ENCODE data around the gene VPS26A. TPM values are rescaled to one million over a fixed set of nuclear protein-coding genes. Genes with fewer than 3 reads are reported as not detected.

Gene VPS26A
- total RNA-seq, 1 experiment from 2014 or later, result 44.7 TPM

- Histone ChIP-seq H3K4me1 (ENCODE audit: insufficient read depth, low read length) (no peaks in the 10 kb centered on the region), H3K4me2 (ENCODE audit: low read length) (no peak overlapping the region), H4K20me1 (ENCODE audit: low read length) (no peaks in the 10 kb centered on the region), H3K27ac (ENCODE audit: low read length) (no peak overlapping the region), H3F3A (ENCODE audit: low read length, unreplicated experiment) (no peaks in the 10 kb centered on the region), H2AFZ (ENCODE audit: low read length) (no peak overlapping the region), H3K9ac (ENCODE audit: low read length) (no peak overlapping the region), H3K27me3 (ENCODE audit: low read length) (no peaks in the 10 kb centered on the region), H3K4me3 (ENCODE audit: low read length) (no peak overlapping the region), H3K79me2 (ENCODE audit: low read length) (no peaks in the 10 kb centered on the region), H3K9me3 (ENCODE audit: low read length) (no peaks in the 10 kb centered on the region), H3K9me2 (replicated peaks; ENCODE audit: low read length) (no peaks in the 10 kb centered on the region), H3K36me3 (ENCODE audit: low read depth, low read length) (peaks cover 40% of the 10 kb centered on the region)
- CTCF ChIA-PET, result no interaction called here
- BruUV-seq (replicated peaks), result TSS peak; percentile 4
- ATAC-seq, result no peak
- no peak for DNase-seq
- no peak for TF ChIP-seq EZH2phosphoT487 (IDR thresholded peaks at IDR 0.05; ENCODE audit: borderline replicate concordance, low read length)
- no peak for TF ChIP-seq EZH2 (IDR thresholded peaks at IDR 0.05; ENCODE audit: low read length, unreplicated experiment)
- TF ChIP-seq CTCF (conservative IDR thresholded peaks at IDR 0.05; ENCODE audit: low read depth, low read length), result no peak
- intact Hi-C loops (cut with micrococcal nuclease), result no loop called here
- POLR2A ChIA-PET (ENCODE audit: unreplicated experiment), result no interaction called here
Observed at GRCh38 chr10:69209787-69210484, 86.0 kb downstream of the VPS26A start.

DNA sequence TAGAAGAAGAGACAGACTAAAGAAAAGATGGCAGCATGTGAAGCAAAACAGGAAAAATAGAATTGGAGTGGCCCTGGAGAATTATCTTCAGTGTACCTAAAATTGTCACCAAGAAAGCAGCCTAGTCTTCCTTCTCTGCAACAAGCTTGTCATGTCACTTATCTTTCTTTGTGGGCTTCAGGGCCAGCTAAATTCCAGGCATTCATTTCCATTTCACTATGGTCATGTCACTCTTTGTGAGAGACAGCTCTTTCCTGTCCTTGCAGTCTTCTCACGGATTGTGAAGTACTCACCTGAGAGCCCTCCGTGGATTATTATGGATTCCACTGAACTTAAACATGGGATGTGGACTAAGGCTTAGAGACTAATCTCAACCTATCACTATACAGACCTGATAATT is 87.1 kb downstream of the VPS26A start:
- POLR2A ChIA-PET (ENCODE audit: unreplicated experiment), result no interaction called here
- TF ChIP-seq EZH2phosphoT487 (IDR thresholded peaks at IDR 0.05; ENCODE audit: borderline replicate concordance, low read length) (no peak), CTCF (conservative IDR thresholded peaks at IDR 0.05; ENCODE audit: low read depth, low read length) (no peak), EZH2 (IDR thresholded peaks at IDR 0.05; ENCODE audit: low read length, unreplicated experiment) (no peak)
- no peak overlapping the region for H3K9ac ChIP-seq (ENCODE audit: low read length)
- H3K79me2 ChIP-seq (ENCODE audit: low read length), result no peaks in the 10 kb centered on the region
- ATAC-seq, result no peak; the same call in 1 of the 2 replicates
- peaks cover 31% of the 10 kb centered on the region for H3K36me3 ChIP-seq (ENCODE audit: low read depth, low read length)
- no peak for DNase-seq
- no peaks in the 10 kb centered on the region for H3F3A ChIP-seq (ENCODE audit: low read length, unreplicated experiment)
- H4K20me1 ChIP-seq (ENCODE audit: low read length), result no peaks in the 10 kb centered on the region
- H3K27me3 ChIP-seq (ENCODE audit: low read length), result no peaks in the 10 kb centered on the region
- no TSS peak for BruUV-seq (replicated peaks)
- CTCF ChIA-PET, result no interaction called here
- no peak overlapping the region for H3K4me2 ChIP-seq (ENCODE audit: low read length)
- no peaks in the 10 kb centered on the region for H3K9me3 ChIP-seq (ENCODE audit: low read length)
- intact Hi-C loops (cut with micrococcal nuclease), result no loop called here
- no peak overlapping the region for H2AFZ ChIP-seq (ENCODE audit: low read length)
- H3K4me1 ChIP-seq (ENCODE audit: insufficient read depth, low read length), result peaks cover 5% of the 10 kb centered on the region; the same call in 1 of the 2 replicates
- H3K9me2 ChIP-seq (replicated peaks; ENCODE audit: low read length), result no peaks in the 10 kb centered on the region
- no peak overlapping the region for H3K4me3 ChIP-seq (ENCODE audit: low read length)
- no peak overlapping the region for H3K27ac ChIP-seq (ENCODE audit: low read length)

DNA sequence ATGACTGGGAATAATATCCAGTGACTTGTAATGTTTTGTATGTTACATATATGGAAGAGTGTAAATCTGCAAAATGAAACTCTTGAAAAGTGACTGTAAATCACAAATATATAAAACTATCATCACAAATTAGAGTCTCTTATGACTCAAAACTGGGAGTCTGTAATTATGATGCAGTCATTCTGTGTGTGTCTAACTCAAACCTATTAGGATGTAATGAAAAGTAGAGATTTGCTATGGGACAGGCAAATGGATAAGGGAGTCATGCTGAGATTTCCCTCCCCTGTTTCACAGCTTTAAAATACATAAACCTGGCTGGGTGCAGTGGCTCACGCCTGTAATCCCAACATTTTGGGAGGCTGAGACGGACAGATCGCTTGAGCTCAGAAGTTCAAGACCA is 87.5 kb downstream of the VPS26A start:
- POLR2A ChIA-PET (ENCODE audit: unreplicated experiment), result no interaction called here
- Histone ChIP-seq H3K79me2 (ENCODE audit: low read length) (no peaks in the 10 kb centered on the region), H3K9me2 (replicated peaks; ENCODE audit: low read length) (no peaks in the 10 kb centered on the region), H3K36me3 (ENCODE audit: low read depth, low read length) (peaks cover 28% of the 10 kb centered on the region), H3K4me3 (ENCODE audit: low read length) (no peak overlapping the region), H3K4me1 (ENCODE audit: insufficient read depth, low read length) (peaks cover 5% of the 10 kb centered on the region; the same call in 1 of the 2 replicates), H3K4me2 (ENCODE audit: low read length) (no peak overlapping the region), H2AFZ (ENCODE audit: low read length) (no peak overlapping the region), H4K20me1 (ENCODE audit: low read length) (no peaks in the 10 kb centered on the region), H3K27me3 (ENCODE audit: low read length) (no peaks in the 10 kb centered on the region), H3K27ac (ENCODE audit: low read length) (no peak overlapping the region), H3K9ac (ENCODE audit: low read length) (no peak overlapping the region), H3K9me3 (ENCODE audit: low read length) (no peaks in the 10 kb centered on the region), H3F3A (ENCODE audit: low read length, unreplicated experiment) (no peaks in the 10 kb centered on the region)
- TF ChIP-seq EZH2 (IDR thresholded peaks at IDR 0.05; ENCODE audit: low read length, unreplicated experiment) (no peak), CTCF (conservative IDR thresholded peaks at IDR 0.05; ENCODE audit: low read depth, low read length) (no peak), EZH2phosphoT487 (IDR thresholded peaks at IDR 0.05; ENCODE audit: borderline replicate concordance, low read length) (no peak)
- DNase-seq (no peak), ATAC-seq (no peak; the same call in 1 of the 2 replicates)
- CTCF ChIA-PET, result no interaction called here
- BruUV-seq (replicated peaks), result no TSS peak
- intact Hi-C loops (cut with micrococcal nuclease), result no loop called here

Data from PC-3 (cell line).